ENCODE data around the gene NINJ2. TPM values are rescaled to one million over a fixed set of nuclear protein-coding genes. Genes with fewer than 3 reads are reported as not detected.
A peak's percentile ranks its signal among the peaks of the same experiment; 100 is the strongest.

Gene NINJ2
- total and polyA plus RNA-seq, 9 donors, result 3.2 to 6.6 (median 5.1) TPM

- 100% methylated on average over 1 of the region's 2 CpGs for WGBS (ENCODE audit: insufficient coverage)
- Histone ChIP-seq H3K27ac (ENCODE audit: low read length) (peak overlapping the region; percentile 16), H3K4me3 (ENCODE audit: low read length) (no peak overlapping the region), H3K36me3 (ENCODE audit: control insufficient read depth, insufficient read depth, low read length) (no peaks in the 10 kb centered on the region), H3K9me3 (replicated peaks; ENCODE audit: control insufficient read depth, low read depth, low read length) (peaks cover 12% of the 10 kb centered on the region), H3K4me1 (ENCODE audit: control insufficient read depth, insufficient read depth, low read length) (no peaks in the 10 kb centered on the region), H3K27me3 (ENCODE audit: control insufficient read depth, insufficient read depth, low read length) (no peaks in the 10 kb centered on the region)
- no peak for DNase-seq
Observed at GRCh38 chr12:697481-697880, 34.2 kb upstream of the NINJ2 start.

DNA sequence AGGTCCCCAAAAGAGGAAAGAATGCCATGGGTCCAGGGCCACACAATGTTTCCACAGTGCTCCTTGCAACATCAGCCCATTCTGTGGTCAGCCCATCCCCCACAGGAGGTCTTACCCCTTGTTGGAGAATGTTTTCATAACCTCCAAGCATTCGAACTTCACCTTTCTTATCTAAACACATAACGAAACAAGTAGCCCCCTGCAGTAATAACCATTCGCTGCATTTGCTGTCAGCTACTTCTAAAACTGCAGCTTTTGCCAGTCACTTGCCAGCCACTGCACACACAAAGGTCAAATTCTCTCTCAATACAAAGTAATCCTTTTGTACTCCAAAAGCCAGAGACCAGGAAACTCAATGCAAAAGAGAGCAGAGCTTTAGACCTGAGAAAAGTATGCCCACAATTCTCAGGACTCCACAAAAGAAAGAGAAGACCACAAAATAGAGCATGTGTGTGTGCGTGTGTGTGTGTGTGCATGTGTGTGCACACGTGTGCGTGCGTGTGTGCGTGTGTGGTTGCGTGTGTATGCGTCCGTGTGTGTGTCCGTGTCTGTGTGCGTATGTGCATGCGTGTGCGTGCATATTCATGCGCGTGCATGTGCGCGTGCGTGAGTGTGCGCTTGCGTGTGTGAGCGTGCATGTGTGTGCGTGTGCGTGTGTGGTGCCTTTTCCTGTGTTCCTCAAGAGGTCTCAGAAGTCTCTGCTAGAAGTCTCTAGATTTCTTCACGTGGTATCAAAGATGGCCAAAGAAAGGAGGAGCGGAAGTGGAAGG, 31.7 kb upstream of the NINJ2 start:
- Histone ChIP-seq H3K4me3 (ENCODE audit: low read length) (no peak overlapping the region), H3K36me3 (ENCODE audit: control insufficient read depth, insufficient read depth, low read length) (no peaks in the 10 kb centered on the region), H3K27me3 (ENCODE audit: control insufficient read depth, insufficient read depth, low read length) (no peaks in the 10 kb centered on the region), H3K4me1 (ENCODE audit: control insufficient read depth, insufficient read depth, low read length) (no peaks in the 10 kb centered on the region), H3K27ac (ENCODE audit: low read length) (no peak overlapping the region), H3K9me3 (replicated peaks; ENCODE audit: control insufficient read depth, low read depth, low read length) (peaks cover 12% of the 10 kb centered on the region)
- DNase-seq, result no peak
- WGBS (ENCODE audit: insufficient coverage), result 91% methylated on average over 27 of the region's 27 CpGs

DNA sequence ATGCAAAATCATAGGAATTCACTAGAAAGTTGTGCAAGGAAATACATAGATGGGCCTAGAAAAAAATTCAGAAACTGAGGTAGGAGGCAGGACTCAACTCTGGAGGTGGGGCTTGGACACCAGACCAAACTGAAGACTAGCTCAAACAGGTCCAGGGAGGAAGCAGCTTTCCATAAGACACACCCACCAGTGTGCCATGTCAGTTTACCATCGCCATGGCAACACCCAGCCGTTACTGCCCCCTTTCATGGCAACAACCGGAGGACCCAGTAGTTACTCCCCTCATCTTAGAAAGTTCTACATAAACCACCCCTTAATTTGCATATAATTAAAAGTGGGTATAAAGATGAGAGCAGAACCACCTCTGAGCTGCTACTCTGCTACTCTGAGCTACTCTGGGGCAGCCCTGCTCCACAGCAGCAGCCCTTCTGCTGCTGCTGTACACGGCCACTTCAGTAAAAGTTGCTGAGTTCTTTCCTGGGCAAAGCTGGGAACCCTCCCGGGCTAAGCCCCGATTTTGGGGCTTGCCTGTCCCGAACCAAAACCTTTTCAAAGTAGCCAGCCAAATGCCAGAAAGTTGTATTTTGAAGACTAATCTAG, 30.8 kb upstream of the NINJ2 start:
- 94% methylated on average over 4 of the region's 7 CpGs for WGBS (ENCODE audit: insufficient coverage)
- Histone ChIP-seq H3K4me1 (ENCODE audit: control insufficient read depth, insufficient read depth, low read length) (no peaks in the 10 kb centered on the region), H3K9me3 (replicated peaks; ENCODE audit: control insufficient read depth, low read depth, low read length) (peaks cover 12% of the 10 kb centered on the region), H3K27ac (ENCODE audit: low read length) (no peak overlapping the region), H3K4me3 (ENCODE audit: low read length) (no peak overlapping the region), H3K27me3 (ENCODE audit: control insufficient read depth, insufficient read depth, low read length) (no peaks in the 10 kb centered on the region), H3K36me3 (ENCODE audit: control insufficient read depth, insufficient read depth, low read length) (no peaks in the 10 kb centered on the region)
- DNase-seq, result no peak

DNA sequence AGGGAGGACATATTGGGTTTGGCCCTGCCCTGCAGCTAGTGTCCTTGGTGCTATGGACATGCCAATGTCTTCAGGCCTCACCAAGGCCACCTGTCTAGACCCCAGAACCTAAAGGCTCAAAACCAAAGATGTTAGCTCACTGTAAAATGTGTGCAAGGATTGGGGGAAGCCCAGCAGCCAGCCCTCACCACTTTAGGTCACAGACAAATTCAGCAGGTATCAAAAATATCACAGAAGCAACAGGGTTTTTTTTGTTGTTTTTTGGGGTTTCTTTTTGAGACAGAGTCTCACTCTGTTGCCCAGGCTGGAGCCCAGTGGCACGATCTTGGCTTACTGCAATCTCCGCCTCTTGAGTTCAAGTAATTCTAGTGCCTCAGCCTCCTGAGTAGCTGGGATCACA, 29.0 kb upstream of the NINJ2 start:
- Histone ChIP-seq H3K36me3 (ENCODE audit: control insufficient read depth, insufficient read depth, low read length) (no peaks in the 10 kb centered on the region), H3K9me3 (replicated peaks; ENCODE audit: control insufficient read depth, low read depth, low read length) (peaks cover 3% of the 10 kb centered on the region), H3K27ac (ENCODE audit: low read length) (no peak overlapping the region), H3K27me3 (ENCODE audit: control insufficient read depth, insufficient read depth, low read length) (no peaks in the 10 kb centered on the region), H3K4me3 (ENCODE audit: low read length) (no peak overlapping the region), H3K4me1 (ENCODE audit: control insufficient read depth, insufficient read depth, low read length) (no peaks in the 10 kb centered on the region)
- DNase-seq, result no peak
- WGBS (ENCODE audit: insufficient coverage), result 94% methylated on average over 2 of the region's 2 CpGs

- peak; percentile 27 for DNase-seq
- no peak overlapping the region for H3K4me3 ChIP-seq (ENCODE audit: low read length)
- no peaks in the 10 kb centered on the region for H3K9me3 ChIP-seq (replicated peaks; ENCODE audit: control insufficient read depth, low read depth, low read length)
- H3K27me3 ChIP-seq (ENCODE audit: control insufficient read depth, insufficient read depth, low read length), result no peaks in the 10 kb centered on the region
- H3K36me3 ChIP-seq (ENCODE audit: control insufficient read depth, insufficient read depth, low read length), result no peaks in the 10 kb centered on the region
- peak overlapping the region; percentile 15 for H3K27ac ChIP-seq (ENCODE audit: low read length)
- WGBS (ENCODE audit: insufficient coverage), result 100% methylated on average over 2 of the region's 12 CpGs
- peaks cover 3% of the 10 kb centered on the region for H3K4me1 ChIP-seq (ENCODE audit: control insufficient read depth, insufficient read depth, low read length)
Observed at GRCh38 chr12:690466-690865, 27.2 kb upstream of the NINJ2 start.

- Histone ChIP-seq H3K4me3 (ENCODE audit: low read length) (no peak overlapping the region), H3K4me1 (ENCODE audit: control insufficient read depth, insufficient read depth, low read length) (peaks cover 10% of the 10 kb centered on the region), H3K9me3 (replicated peaks; ENCODE audit: control insufficient read depth, low read depth, low read length) (no peaks in the 10 kb centered on the region), H3K27ac (ENCODE audit: low read length) (peak overlapping the region; percentile 45), H3K36me3 (ENCODE audit: control insufficient read depth, insufficient read depth, low read length) (no peaks in the 10 kb centered on the region), H3K27me3 (ENCODE audit: control insufficient read depth, insufficient read depth, low read length) (no peaks in the 10 kb centered on the region)
- DNase-seq, result peak; percentile 62
- WGBS (ENCODE audit: insufficient coverage), result 100% methylated on average over 1 of the region's 3 CpGs
Observed at GRCh38 chr12:685388-685787, 22.1 kb upstream of the NINJ2 start.

GRCh38 chr12:684416-684815, 21.2 kb upstream of the NINJ2 start:
- H3K27me3 ChIP-seq (ENCODE audit: control insufficient read depth, insufficient read depth, low read length), result no peaks in the 10 kb centered on the region
- WGBS (ENCODE audit: insufficient coverage), result 36% methylated on average over 2 of the region's 4 CpGs

DNA sequence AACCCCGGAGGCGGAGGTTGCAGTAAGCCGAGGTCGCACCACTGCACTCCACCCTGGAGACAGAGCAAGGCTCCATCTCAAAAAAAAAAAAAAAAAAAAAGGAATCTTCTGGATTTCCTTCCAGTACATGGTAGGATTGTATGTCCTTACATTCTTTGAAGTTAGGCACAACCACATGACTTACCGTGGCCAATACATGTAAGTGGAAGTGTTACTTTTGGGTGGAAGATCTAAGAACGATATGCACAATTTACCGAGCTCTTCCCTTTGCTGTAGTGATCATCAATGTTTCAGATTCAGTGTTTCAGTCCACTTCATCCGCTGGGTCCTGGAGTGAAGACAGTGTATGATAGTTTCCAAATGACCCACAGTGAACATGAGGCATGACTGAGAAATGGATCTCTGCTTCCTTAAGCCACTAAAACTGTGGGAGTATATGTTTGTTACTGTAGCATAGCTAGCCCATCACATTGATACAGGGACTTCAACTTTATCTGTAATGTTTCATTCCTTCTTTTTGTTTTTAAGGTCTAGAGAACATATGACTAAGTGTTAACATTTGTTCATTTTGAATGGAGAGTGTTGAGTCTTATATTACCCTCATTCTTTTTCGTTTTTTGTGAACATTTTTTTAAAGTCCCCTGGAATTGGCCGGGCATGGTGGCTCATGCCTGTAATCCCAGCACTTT, 18.5 kb upstream of the NINJ2 start:
- Histone ChIP-seq H3K27me3 (ENCODE audit: control insufficient read depth, insufficient read depth, low read length) (no peaks in the 10 kb centered on the region), H3K4me3 (ENCODE audit: low read length) (no peak overlapping the region), H3K27ac (ENCODE audit: low read length) (no peak overlapping the region), H3K9me3 (replicated peaks; ENCODE audit: control insufficient read depth, low read depth, low read length) (no peaks in the 10 kb centered on the region), H3K4me1 (ENCODE audit: control insufficient read depth, insufficient read depth, low read length) (peaks cover 10% of the 10 kb centered on the region), H3K36me3 (ENCODE audit: control insufficient read depth, insufficient read depth, low read length) (no peaks in the 10 kb centered on the region)
- no peak for DNase-seq
- WGBS (ENCODE audit: insufficient coverage), result 83% methylated on average over 3 of the region's 10 CpGs

More at GRCh38 chr12:684416-684815, 21.2 kb upstream of the NINJ2 start:
- H3K27ac ChIP-seq (ENCODE audit: low read length), result no peak overlapping the region
- H3K4me1 ChIP-seq (ENCODE audit: control insufficient read depth, insufficient read depth, low read length), result peaks cover 10% of the 10 kb centered on the region
- no peak overlapping the region for H3K4me3 ChIP-seq (ENCODE audit: low read length)
- DNase-seq, result no peak
- no peaks in the 10 kb centered on the region for H3K36me3 ChIP-seq (ENCODE audit: control insufficient read depth, insufficient read depth, low read length)
- H3K9me3 ChIP-seq (replicated peaks; ENCODE audit: control insufficient read depth, low read depth, low read length), result no peaks in the 10 kb centered on the region

DNA sequence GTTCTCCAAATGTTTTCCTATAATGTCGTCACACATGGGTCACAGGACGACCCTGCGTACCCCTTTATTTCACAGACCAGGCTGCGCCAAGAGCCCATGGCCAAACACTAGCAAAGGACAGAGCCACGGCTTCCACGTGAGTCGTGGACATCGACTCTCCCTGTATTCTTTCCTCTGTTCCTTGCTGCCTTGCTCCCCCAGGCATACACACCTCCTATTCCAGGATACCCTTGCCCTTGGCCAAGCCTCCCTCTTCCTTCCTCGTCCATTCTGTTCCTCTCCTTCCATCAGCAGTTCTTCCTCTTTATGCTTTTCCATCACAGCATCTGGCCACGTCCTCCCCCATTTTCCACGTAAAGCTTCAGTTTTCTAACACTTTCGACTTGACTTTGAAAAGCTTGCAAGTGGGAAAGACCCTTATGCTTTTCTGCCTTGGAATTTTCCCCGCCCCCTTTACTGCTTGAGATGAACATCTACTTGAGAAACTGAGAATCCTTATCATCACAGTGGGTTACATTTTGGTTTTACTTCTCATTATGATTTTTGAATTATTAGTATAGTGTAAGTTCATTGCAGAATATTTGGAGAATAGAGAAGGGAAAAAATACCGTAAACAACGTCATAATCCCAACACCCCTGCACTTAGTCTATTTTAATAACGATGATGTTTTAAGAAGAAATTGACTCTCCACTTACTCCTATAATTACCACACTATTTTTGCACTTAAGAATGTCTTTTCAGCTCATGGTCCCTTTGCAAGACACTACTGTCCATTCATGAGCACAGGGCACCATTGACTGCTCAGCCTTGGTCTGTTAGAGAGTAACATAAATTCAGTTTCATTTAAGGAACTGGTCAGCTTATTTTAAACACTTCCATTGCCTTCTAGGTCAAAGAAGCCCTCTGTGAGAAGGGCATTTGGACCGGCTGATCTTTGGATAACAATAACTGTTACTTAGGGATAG, 15.8 kb upstream of the NINJ2 start:
- WGBS (ENCODE audit: insufficient coverage), result 88% methylated on average over 11 of the region's 17 CpGs
- no peaks in the 10 kb centered on the region for H3K9me3 ChIP-seq (replicated peaks; ENCODE audit: control insufficient read depth, low read depth, low read length)

More for the DNA sequence above, 15.8 kb upstream of the NINJ2 start:
- no peaks in the 10 kb centered on the region for H3K36me3 ChIP-seq (ENCODE audit: control insufficient read depth, insufficient read depth, low read length)
- peaks cover 2% of the 10 kb centered on the region for H3K4me1 ChIP-seq (ENCODE audit: control insufficient read depth, insufficient read depth, low read length)
- no peaks in the 10 kb centered on the region for H3K27me3 ChIP-seq (ENCODE audit: control insufficient read depth, insufficient read depth, low read length)
- H3K4me3 ChIP-seq (ENCODE audit: low read length), result no peak overlapping the region
- no peak overlapping the region for H3K27ac ChIP-seq (ENCODE audit: low read length)
- no peak for DNase-seq

All from muscle of leg (tissue), 11 donors.